Stimulated activated CD8-positive, alpha-beta memory T cell treated with anti-CD3 and anti-CD28 coated beads, Interleukin-4, amount 100 ng/mL, for 1 hour (primary cell): ENCODE data around the gene UGP2.
"Not testable (repeated sequence)": the region's sequence is repeated elsewhere in the genome, so short reads cannot be mapped to it uniquely, and the experiment has no call there.

Experiments used
- DNase-seq, 2 donors: peaks; one replicate each; pipeline ENCODE4 v3.0.0-alpha.2; 2020; ENCODE audit warnings: low read depth in 2 of 2, low spot score in 1 of 2

UGP2 gene

GRCh38 chr2:63841254-63842022 lies at the start of gene UGP2:
UGP2 (plus strand) TSS chr2:63841896; CDS start chr2:63842186, 290 bp downstream.
- peak; percentile 51 to 68 for DNase-seq

- DNase-seq: no peak
Observed at GRCh38 chr2:63792530-63792929, 49.2 kb upstream of the UGP2 start.

- DNase-seq: no peak
Observed at GRCh38 chr2:63796366-63796765, 45.3 kb upstream of the UGP2 start.

- no peak for DNase-seq
Observed at GRCh38 chr2:63796796-63797195, 44.9 kb upstream of the UGP2 start.

GRCh38 chr2:63801455-63801854 lies 40.2 kb upstream of the UGP2 start:
- no peak for DNase-seq

- no peak for DNase-seq
Observed at GRCh38 chr2:63805412-63805811, 36.3 kb upstream of the UGP2 start.

GRCh38 chr2:63808036-63808435 lies 33.7 kb upstream of the UGP2 start:
- not testable (repeated sequence) for DNase-seq

- DNase-seq: not testable (repeated sequence)
Observed at GRCh38 chr2:63808911-63809310, 32.8 kb upstream of the UGP2 start.

GRCh38 chr2:63811063-63811462 lies 30.6 kb upstream of the UGP2 start:
- no peak for DNase-seq

GRCh38 chr2:63811870-63812269 lies 29.8 kb upstream of the UGP2 start:
- DNase-seq: not testable (repeated sequence)

GRCh38 chr2:63814114-63814513 lies 27.6 kb upstream of the UGP2 start:
- no peak for DNase-seq

- DNase-seq: no peak
Observed at GRCh38 chr2:63817382-63817781, 24.3 kb upstream of the UGP2 start.

GRCh38 chr2:63818271-63818670 lies 23.4 kb upstream of the UGP2 start:
- DNase-seq: no peak

- DNase-seq: no peak
Observed at GRCh38 chr2:63819256-63819655, 22.4 kb upstream of the UGP2 start.

- no peak for DNase-seq
Observed at GRCh38 chr2:63819765-63820717, 21.7 kb upstream of the UGP2 start.

GRCh38 chr2:63820969-63821368 lies 20.7 kb upstream of the UGP2 start:
- DNase-seq: no peak

GRCh38 chr2:63821396-63821795 lies 20.3 kb upstream of the UGP2 start:
- DNase-seq: no peak

GRCh38 chr2:63822478-63822877 lies 19.2 kb upstream of the UGP2 start:
- no peak for DNase-seq

- no peak for DNase-seq
Observed at GRCh38 chr2:63827749-63828148, 13.9 kb upstream of the UGP2 start.

- DNase-seq: no peak
Observed at GRCh38 chr2:63831176-63831575, 10.5 kb upstream of the UGP2 start.

- DNase-seq: no peak
Observed at GRCh38 chr2:63834401-63834800, 7.3 kb upstream of the UGP2 start.

GRCh38 chr2:63837036-63837594 lies 4.6 kb upstream of the UGP2 start:
- DNase-seq: no peak
